T-helper 2 cell (primary cell): ENCODE results near the gene ATMIN.

Experiments
- DNase-seq, 5 experiments: peaks; one replicate each; pipeline versions ENCODE4 v3.0.0 to v3.0.0-alpha.2; 2012 to 2022
- total RNA-seq, 2 donors: gene quantifications; one replicate each; lab custom pipeline; 2026; lab: John Stamatoyannopoulos, UW

ATMIN gene, protein sequence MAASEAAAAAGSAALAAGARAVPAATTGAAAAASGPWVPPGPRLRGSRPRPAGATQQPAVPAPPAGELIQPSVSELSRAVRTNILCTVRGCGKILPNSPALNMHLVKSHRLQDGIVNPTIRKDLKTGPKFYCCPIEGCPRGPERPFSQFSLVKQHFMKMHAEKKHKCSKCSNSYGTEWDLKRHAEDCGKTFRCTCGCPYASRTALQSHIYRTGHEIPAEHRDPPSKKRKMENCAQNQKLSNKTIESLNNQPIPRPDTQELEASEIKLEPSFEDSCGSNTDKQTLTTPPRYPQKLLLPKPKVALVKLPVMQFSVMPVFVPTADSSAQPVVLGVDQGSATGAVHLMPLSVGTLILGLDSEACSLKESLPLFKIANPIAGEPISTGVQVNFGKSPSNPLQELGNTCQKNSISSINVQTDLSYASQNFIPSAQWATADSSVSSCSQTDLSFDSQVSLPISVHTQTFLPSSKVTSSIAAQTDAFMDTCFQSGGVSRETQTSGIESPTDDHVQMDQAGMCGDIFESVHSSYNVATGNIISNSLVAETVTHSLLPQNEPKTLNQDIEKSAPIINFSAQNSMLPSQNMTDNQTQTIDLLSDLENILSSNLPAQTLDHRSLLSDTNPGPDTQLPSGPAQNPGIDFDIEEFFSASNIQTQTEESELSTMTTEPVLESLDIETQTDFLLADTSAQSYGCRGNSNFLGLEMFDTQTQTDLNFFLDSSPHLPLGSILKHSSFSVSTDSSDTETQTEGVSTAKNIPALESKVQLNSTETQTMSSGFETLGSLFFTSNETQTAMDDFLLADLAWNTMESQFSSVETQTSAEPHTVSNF
- 45.2 to 72.9 reads per million in 2 donors for total RNA-seq

DNA sequence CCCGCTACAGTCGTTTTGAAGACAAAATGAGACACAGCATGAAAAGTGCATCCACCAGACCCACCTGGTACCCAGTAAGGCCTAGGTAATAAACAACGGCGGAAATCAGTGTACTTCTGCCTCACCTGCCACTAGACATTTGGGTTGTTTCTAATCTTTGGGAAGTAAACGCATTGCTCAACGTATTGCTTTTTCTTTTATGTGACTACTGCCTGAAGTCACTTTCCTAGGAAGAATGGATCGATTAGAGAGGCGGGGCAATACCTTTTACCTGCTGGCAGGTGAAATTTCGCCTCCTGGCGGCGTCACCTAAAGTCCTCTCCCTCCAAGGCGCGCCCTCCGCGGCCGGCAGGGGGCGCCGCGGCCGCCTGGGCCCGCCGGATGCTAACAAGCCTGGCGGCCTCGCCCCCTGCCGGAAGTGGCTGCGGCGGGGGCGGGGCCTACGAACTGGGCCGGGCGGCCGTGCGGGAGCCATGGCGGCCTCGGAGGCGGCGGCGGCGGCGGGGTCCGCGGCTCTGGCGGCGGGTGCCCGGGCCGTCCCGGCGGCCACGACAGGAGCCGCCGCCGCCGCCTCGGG lies at the start of gene ATMIN:
Gene ATMIN, plus strand, starts transcription at position 445 of the 577 bp plus-strand sequence. Its CDS starts 29 bp downstream, at position 474.
- peak; percentile 79 to 91 (median 84) for DNase-seq

GRCh38 chr16:80986557-80986956 lies 49.1 kb upstream of the ATMIN start:
- no peak for DNase-seq

DNA sequence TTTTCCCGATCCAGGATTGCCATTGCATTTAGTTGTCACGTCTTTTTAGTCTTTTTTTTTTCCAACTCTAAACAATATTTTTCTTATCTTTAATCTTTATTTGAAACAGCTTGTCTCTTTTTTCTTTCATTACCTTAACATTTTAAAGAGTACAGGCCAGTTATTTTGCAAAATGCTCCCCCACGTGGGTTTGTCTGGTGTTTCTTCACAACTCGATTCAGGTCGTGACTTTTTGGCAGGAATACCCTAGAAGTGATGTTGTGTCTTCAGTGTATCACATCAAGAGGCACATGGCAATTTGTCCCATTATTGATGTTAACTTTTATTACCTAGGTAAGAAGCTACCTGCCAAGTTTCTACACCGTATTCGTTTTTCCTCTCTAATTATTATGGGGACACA lies 46.9 kb upstream of the ATMIN start:
- DNase-seq = no peak

GRCh38 chr16:80989801-80990200 lies 45.8 kb upstream of the ATMIN start:
- DNase-seq = no peak

DNA sequence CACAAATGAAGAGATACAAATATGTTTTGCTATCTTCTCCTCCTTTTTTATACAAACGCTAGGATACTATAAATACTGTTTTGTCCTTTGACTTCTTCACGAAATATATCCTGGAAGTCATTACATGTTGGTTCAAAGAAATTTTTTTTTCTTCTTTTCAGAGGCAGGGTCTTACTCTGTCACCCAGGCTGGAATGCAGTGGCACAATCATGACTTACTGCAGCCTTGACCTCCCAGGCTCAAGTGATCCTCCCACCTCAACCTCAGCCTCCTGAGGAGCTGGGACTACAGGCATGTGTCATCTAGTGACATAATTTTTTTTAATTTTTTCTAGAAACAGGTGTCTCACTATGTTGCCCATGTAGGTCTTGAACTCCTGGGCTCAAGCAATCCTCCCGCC lies 45.1 kb upstream of the ATMIN start:
- no peak for DNase-seq

GRCh38 chr16:80990978-80991377 lies 44.7 kb upstream of the ATMIN start:
- no peak for DNase-seq

- DNase-seq = no peak
Observed at GRCh38 chr16:80991792-80992430, 43.7 kb upstream of the ATMIN start.

- DNase-seq = no peak
Observed at GRCh38 chr16:80992676-80993293, 42.9 kb upstream of the ATMIN start.

DNA sequence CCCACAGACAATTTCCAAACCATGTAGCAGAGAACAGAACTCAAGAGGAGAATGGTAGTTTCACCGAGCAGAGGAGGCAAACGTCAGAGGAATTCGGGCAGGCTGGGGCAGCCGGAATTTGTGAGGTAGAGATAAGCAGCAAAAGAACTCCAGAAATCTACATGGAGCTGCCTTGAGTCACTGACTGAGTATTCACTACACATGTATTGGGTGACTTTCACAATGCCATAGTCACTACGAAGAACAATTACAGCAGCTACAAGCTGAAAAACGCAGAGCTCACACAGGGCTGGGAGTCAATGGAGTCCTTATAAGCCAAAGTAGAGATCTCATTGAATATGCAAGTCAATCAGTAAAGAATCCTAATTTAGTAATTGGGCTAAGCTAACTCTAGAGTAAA lies 42.3 kb upstream of the ATMIN start:
- DNase-seq = no peak

- DNase-seq = no peak
Observed at GRCh38 chr16:80993834-80994233, 41.8 kb upstream of the ATMIN start.

GRCh38 chr16:80994451-80994850 lies 41.2 kb upstream of the ATMIN start:
- no peak for DNase-seq

- no peak for DNase-seq
Observed at GRCh38 chr16:80996688-80997138, 38.9 kb upstream of the ATMIN start.

DNA sequence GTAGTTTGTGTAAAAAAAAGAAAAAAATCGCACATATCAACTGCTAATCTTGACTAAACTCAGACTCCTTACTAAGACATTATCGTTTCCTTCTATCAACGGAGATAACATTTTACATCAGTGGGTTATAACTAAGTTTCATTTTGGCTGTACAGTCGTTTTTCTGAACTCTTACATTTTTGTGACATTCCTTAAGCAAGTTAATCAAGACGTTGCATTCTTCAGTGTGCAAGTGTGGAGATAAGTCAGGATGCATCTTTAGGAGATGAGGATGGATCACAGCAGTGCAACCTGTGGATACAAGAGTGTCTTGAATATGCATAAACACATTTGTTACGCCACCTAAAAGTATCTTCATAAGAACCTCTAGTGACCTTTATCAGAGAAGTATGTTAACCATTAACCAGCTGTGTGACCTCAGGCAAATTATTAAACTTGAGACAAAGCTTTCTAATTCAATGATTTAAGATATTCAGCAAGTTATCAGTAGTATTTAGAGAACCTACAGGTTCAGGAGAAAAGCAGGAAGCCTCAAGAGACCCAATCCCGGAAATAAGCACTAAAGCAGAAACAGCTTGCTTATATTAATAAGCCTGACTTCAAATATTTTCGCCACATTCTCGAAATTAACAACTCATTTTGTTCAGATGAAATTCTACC lies 38.4 kb upstream of the ATMIN start:
- peak in 1 of 5 experiments; percentile 80 for DNase-seq

DNA sequence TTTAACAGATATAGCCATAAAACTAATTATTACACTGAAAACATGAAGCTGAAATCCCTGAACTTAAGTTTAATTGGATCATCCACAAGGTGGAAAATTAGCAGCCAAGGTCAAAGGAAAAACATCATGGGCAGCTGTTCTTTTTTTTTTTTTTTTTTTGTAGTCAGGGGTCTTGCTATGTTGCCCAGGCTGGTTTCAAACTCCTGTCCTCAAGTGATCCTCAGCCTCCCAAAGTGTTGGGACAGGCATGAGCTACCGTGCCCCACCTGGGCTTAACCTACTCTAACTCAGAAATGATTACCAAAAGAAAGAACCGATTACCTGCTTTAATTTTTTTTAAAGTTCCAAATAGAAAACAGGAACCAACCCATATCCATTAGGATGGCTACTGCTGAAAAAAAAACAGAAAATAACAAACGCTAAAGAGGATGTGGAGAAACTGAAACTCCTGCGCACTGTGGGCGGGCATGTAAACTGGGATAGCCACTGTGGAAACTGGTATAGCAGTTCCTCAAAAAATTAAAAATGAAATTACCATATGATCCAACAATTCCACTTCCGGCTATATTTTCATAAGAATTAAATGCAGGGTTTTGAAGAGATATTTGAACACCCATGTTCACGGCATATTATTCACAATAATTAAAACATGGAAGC lies 37.5 kb upstream of the ATMIN start:
- no peak for DNase-seq

DNA sequence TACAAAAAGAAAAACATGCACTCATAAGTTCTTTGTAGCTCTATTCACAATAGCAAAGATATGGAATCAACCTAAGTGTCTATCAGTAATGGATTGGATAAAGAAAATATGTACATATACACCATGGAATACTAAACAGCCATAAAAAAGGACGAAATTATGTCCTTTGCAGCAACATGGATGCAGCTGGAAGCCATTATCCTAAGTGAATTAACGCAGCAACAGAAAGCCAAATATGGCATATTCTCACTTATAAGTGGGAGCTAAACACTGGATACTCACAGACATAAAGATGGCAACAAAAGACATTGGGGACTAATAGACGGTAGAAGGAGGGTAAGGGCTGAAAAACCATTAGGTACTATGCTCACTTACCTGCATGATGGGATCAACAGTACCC lies 34.8 kb upstream of the ATMIN start:
- no peak for DNase-seq

DNA sequence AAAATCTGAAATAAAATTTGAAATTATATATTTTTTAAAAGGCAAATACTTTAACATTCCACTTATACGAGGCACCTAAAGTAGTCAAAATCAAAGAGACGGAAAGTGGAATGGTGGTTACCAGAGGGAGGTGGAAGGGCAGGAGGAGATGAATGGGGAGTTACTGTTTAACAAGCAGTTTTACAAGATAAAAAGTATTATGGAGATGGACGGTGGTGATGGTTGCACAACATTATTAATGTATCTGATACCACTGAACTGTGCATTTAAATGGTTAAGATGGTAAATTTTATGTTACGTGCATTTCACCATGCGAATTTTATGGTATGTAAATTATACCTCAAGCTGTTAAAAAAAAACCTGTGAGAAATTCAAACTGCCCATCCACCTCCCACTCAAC lies 34.3 kb upstream of the ATMIN start:
- no peak for DNase-seq

- DNase-seq = no peak
Observed at GRCh38 chr16:81003064-81003463, 32.6 kb upstream of the ATMIN start.

DNA sequence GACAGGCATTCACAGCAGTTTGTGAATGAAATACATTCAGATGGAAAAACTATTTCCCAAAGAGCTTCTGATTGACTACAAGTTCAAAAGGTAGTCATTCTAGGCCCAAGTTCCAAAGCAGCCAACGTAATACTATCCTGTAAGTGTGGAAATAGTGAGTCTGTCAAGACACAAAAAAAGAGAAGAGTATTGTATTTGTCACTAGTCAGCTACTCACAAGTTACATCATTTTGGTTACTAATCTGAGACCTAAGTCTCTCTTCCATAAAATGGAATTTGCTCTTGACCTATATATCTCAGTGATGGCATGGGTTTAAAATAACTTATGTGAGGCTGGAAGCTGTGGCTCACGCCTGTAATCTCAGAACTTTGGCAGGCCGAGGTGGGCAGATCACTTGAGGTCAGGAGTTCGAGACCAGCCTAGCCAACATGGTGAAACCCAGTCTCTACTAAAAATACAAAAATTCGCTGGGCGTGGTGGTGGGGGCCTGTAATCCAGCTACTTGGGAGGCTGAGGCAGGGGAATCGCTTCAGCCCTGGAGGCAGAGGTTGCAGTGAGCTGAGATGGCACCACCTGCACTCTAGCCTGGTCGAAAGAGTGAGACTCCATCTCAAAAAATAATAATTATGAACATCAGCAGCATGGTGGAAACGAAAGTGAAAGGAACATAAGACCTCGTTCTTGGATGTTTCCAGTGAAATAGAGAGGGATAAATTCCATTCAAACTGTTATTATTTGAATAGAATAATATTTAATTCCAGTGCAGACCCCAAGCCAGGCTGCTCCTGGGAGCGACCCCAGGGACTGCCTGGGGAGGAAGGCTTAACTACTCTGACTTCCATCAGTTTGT lies 31.8 kb upstream of the ATMIN start:
- peak in 1 of 5 experiments; percentile 53 for DNase-seq

- DNase-seq = peak in 2 of 5 experiments; percentile 37 to 72
Observed at GRCh38 chr16:81004646-81005353, 30.8 kb upstream of the ATMIN start.
